Ovary (tissue), 9 donors: ENCODE results near the gene USP32. TPM values are rescaled to one million over a fixed set of nuclear protein-coding genes. Genes with fewer than 3 reads are reported as not detected.

Experiments
- DNase-seq, 5 donors: peaks; one replicate each; pipeline ENCODE4 v3.0.0-alpha.2; 2019 to 2020
- H3K27ac ChIP-seq, 2 donors: fragments of 200-600 bp; one replicate each; pipeline versions ENCODE4 v1.5.1 to v1.8.0; 2019 to 2022
- H3K27me3 ChIP-seq: fragments of 200-600 bp; one replicate; pipeline ENCODE4 v1.8.0; 2022
- H3K36me3 ChIP-seq: fragments of 200-600 bp; sonication (generic); one replicate; pipeline ENCODE4 v1.5.1; 2019
- H3K4me1 ChIP-seq: one replicate; pipeline ENCODE4 v1.8.1; 2013; ENCODE audit warnings: mild to moderate bottlenecking, moderate library complexity; ENCODE audit not compliant: insufficient read depth
- H3K4me3 ChIP-seq: fragments of 200-600 bp; sonication (generic); one replicate; pipeline ENCODE4 v1.5.1; 2017
- H3K9me3 ChIP-seq, 2 donors: fragments of 200-600 bp in 1 of 2; sonication (generic) in 1 of 2; one replicate each; pipeline versions ENCODE4 v1.5.1 to v1.8.1; 2013 to 2019; ENCODE audit warnings: mild to moderate bottlenecking in 1 of 2, moderate library complexity in 1 of 2
- EP300 ChIP-seq: sonication (generic); formaldehyde crosslinking; IDR thresholded peaks from one replicate; pipeline ENCODE4 v1.6.1; 2017; ENCODE audit warnings: antibody characterized with exemption
- POLR2A ChIP-seq: fragments of 450-650 bp; IDR thresholded peaks from one replicate; pipeline ENCODE4 v1.6.1; 2017; ENCODE audit warnings: antibody characterized with exemption, mild to moderate bottlenecking, moderate library complexity
- WGBS, 3 donors: extraction: QIAGEN DNeasy Blood & Tissue Kit in 1 of 3; methylation state at CpG; one replicate each; pipeline versions ENCODE4 v1.1.5 to v1.1.7; 2013 to 2017; 5-methylcytosine and 5-hydroxymethylcytosine counted together
- intact Hi-C, 4 donors: fragments of 100-400 bp; cut with DNase I; formaldehyde crosslinking; loops; one replicate each; pipeline versions ENCODE4 v1.11.0 to v1.15.1; 2022 to 2023
- polyA plus RNA-seq, 2 donors: library from polyadenylated mRNA; stranded (reverse); fragments of 200-250 nt in 1 of 2; fragments of 350-450 nt in 1 of 2; fragmentation: Illumina TruSeq in 1 of 2; extraction: RNeasy Lipid Tissue Mini Kit (QIAGEN cat#74804) in 1 of 2; gene quantifications; one replicate each; pipeline ENCODE4 v1.2.3, GENCODE V29; 2013 to 2014
- total RNA-seq, 7 donors: library from RNA; depleted of rRNA in 2 of 7; stranded (reverse); fragments of >200 nt in 2 of 7; fragmentation: NEBNext Ultra II Directional in 3 of 7; extraction: Animal tissue kit (Norgen Biotek cat#: 25700) in 3 of 7; gene quantifications; one replicate each; pipeline versions ENCODE4 v1.1.0 to v1.2.4, GENCODE V29; 2016 to 2023
- TF ChIP-seq, protein P1 (sequence below), 3 donors: fragments of 450-650 bp in 2 of 3; fragments of 200-600 bp in 1 of 3; IDR thresholded peaks; one replicate each; pipeline versions ENCODE4 v1.5.1 to v1.8.0; 2016 to 2022; ENCODE audit warnings: antibody characterized with exemption in 3 of 3, mild to moderate bottlenecking in 1 of 3
- donor health status: DM: no; HTN: no; CAD: no; lungs with moderate emphysema.
- donor health status: DM: no; HTN: no; CAD: no.
- donor health status: Bipolar disorder and iron deficiency.
- donor health status: DM: yes; HTN: yes; CAD: no.
- donor health status: DM: no; HTN: no; CAD: no.
- donor health status: DM: yes; HTN: yes; CAD: no.

Gene USP32
- total and polyA plus RNA-seq, 9 donors = 8.7 to 37.6 (median 32.9) TPM

DNA sequence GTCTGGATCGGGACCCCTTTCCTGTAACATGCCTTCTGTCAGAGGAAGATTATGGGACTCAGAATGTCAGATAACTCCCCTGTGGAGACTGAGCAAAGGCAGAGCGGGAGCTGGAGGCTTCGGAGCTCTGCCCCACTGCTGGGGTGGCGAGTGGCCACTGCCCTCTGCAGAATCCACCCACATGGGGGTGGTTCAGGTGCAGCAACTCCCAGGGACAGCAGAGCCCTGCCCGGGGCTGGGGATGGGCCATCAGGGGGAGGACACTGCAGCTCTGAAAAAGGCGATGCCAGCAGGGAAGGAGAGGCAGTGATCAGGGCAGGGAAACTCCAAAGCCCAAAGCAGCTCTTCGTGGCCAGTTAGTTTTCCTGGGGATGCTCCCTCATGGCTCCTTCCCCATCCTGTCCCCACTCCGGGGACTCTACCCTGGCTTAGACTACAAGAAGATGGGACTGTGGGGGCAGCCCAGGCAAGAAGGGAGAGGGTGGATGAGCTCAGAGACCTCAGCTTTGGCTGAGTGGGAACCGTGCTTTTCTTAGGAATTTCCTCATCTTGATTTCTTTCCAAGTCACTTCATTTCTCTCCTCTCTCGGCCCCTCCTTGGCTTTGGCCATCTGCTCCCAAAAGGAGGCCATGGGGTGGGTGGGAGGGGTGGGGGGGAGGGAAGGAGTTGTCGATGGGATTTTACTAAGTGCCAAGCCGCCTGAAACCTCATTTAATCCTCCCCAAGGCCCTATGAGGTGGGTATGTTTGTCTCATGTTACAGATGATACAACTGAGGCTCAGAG lies 238.1 kb downstream of the USP32 start:
- Histone ChIP-seq H3K4me1 (no peaks in the 10 kb centered on the region), H3K9me3 (no peaks in the 10 kb centered on the region), H3K4me3 (no peak overlapping the region), H3K36me3 (no peaks in the 10 kb centered on the region), H3K27me3 (peaks cover 4% of the 10 kb centered on the region), H3K27ac (no peak overlapping the region)
- DNase-seq = no peak
- WGBS, 3 donors = 45 to 52% (median 46%) methylated on average over 12 of the region's 12 CpGs
- TF ChIP-seq EP300 = no peak
- TF ChIP-seq, protein P1, sequence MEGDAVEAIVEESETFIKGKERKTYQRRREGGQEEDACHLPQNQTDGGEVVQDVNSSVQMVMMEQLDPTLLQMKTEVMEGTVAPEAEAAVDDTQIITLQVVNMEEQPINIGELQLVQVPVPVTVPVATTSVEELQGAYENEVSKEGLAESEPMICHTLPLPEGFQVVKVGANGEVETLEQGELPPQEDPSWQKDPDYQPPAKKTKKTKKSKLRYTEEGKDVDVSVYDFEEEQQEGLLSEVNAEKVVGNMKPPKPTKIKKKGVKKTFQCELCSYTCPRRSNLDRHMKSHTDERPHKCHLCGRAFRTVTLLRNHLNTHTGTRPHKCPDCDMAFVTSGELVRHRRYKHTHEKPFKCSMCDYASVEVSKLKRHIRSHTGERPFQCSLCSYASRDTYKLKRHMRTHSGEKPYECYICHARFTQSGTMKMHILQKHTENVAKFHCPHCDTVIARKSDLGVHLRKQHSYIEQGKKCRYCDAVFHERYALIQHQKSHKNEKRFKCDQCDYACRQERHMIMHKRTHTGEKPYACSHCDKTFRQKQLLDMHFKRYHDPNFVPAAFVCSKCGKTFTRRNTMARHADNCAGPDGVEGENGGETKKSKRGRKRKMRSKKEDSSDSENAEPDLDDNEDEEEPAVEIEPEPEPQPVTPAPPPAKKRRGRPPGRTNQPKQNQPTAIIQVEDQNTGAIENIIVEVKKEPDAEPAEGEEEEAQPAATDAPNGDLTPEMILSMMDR (IDR thresholded peaks at IDR 0.05) = no peak
- no peak for TF ChIP-seq POLR2A
- intact Hi-C loops = no loop called here

DNA sequence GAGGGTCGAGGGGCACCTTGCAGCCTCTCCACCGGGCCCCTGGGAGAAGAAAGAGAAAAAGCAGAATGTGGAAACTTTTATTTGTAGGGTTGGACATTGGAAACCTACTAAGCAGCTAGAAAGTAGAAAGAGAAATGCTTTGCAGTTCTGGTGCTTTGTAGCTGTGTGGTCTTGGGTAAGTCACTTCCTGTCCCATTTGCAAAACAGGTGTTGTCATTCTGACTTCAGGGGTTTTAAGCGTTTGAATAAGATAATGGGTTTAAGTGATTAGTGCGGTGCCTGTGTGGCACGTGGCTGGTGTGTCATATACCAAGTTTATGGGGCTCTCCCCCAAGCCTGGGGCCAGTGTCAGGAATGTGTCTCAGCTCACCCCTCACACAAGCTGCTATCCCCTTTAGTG lies 240.6 kb downstream of the USP32 start:
- intact Hi-C loops = no loop called here
- Histone ChIP-seq H3K27ac (no peak overlapping the region), H3K27me3 (peaks cover 4% of the 10 kb centered on the region), H3K4me1 (no peaks in the 10 kb centered on the region), H3K9me3 (no peaks in the 10 kb centered on the region), H3K36me3 (no peaks in the 10 kb centered on the region), H3K4me3 (no peak overlapping the region)
- WGBS, 3 donors = 31 to 37% (median 32%) methylated on average over 5 of the region's 5 CpGs
- TF ChIP-seq, protein P1 (IDR thresholded peaks at IDR 0.05) = no peak
- no peak for TF ChIP-seq EP300
- TF ChIP-seq POLR2A = no peak
- DNase-seq = no peak

- H3K36me3 ChIP-seq = no peaks in the 10 kb centered on the region
- no peak within 1 kb of the TSS for H3K27ac ChIP-seq
- no peak for DNase-seq
- intact Hi-C loops = no loop called here
- no peaks in the 10 kb centered on the region for H3K4me1 ChIP-seq
- H3K9me3 ChIP-seq = no peaks in the 10 kb centered on the region
- peak within 1 kb of the TSS; percentile 14 for H3K4me3 ChIP-seq
- 2% methylated on average over 33 to 81 of the region's 81 CpGs for WGBS, 3 donors
- H3K27me3 ChIP-seq = peaks cover 4% of the 10 kb centered on the region
- TF ChIP-seq POLR2A = no peak
- no peak for TF ChIP-seq EP300
- TF ChIP-seq, protein P1 (IDR thresholded peaks at IDR 0.05) = no peak
These were observed 242.0 kb downstream of the USP32 start, which contains the start of gene CA4 for GRCh38 chr17:60149691-60150582. Gene CA4 (plus strand): TSS chr17:60149973. CDS start chr17:60150035, 62 bp downstream.

DNA sequence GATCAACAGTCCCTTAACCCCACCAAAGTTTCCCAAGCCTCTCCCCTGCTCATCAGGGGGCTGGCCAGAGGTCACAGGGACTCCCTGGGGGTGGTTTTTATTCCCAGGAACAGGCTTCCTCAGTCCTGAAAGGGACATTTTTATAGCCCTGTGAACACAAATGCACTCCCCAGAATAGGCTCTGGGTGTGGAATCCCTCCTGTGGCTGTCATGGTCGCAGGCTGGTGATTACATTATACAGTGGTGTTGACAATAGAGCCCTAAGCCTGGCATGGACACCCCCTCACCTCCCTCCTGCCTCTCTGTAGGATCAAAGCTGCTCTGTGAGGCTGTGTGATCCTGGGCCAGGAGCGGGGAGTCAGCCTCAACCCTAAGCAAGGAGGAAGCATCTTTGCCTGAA lies 243.6 kb downstream of the USP32 start:
- Histone ChIP-seq H3K27ac (no peak overlapping the region), H3K27me3 (peaks cover 4% of the 10 kb centered on the region), H3K36me3 (no peaks in the 10 kb centered on the region), H3K4me3 (no peak overlapping the region), H3K4me1 (no peaks in the 10 kb centered on the region), H3K9me3 (no peaks in the 10 kb centered on the region)
- DNase-seq = no peak
- intact Hi-C loops = no loop called here
- WGBS, 3 donors = 23 to 41% (median 26%) methylated on average over 2 of the region's 2 CpGs
- TF ChIP-seq, protein P1 (IDR thresholded peaks at IDR 0.05) = no peak
- no peak for TF ChIP-seq POLR2A
- TF ChIP-seq EP300 = no peak
